ENCODE measurements around the gene BTNL2.

- TF ChIP-seq CTCF (IDR thresholded peaks at IDR 0.05; ENCODE audit: low read depth, low read length) = no peak
- TF ChIP-seq EZH2phosphoT487 (IDR thresholded peaks at IDR 0.05; ENCODE audit: low read depth) = no peak
These were observed 38.4 kb upstream of the BTNL2 start for GRCh38 chr6:32445321-32445854.
